ENCODE measurements around the gene FOXF1. TPM values are rescaled to one million over a fixed set of nuclear protein-coding genes. Genes with fewer than 3 reads are reported as not detected.

FOXF1 gene
- total and polyA plus RNA-seq, 2 donors (not counting 1 experiment from before 2014, with no cell fraction given): 14.0 to 31.5 TPM

DNA sequence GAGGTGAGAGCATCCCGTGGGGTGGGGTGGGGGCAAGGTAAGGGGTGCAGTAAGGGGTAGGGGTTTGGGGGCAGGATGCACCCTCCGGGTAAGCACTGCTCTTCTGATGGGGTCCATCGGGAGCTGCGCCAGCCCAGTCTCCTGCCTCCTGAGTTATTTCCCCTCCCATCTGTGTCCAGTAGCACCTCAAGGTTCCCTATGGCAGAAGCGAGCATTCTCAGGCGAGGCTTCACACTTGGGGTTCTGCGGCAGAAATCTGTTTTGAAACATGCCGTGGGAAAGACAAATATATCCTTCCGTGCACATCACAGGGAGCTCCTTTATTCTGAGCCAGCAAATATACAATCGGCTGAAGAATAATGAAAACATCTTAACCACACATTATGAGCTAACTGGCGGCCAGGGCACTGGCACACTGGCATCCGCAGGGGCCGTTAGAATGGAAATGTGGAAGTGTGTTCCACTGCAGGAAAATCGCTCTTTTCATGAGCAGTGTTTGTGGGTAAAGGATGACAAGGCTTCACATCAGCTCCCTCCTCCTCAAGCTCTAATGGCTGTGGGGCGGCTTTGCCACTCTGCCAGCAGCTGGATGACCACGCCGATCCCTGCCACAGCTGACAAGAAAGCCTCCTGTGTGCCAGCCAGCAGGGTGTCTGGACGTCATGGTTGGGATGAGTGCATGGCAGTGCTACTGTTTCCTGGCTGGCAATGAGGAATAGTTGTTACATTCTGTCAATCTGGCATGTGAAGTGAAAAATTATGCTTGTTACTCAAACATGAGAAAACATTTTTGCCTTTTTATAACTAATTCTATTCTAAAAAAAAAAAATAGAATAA is 24.7 kb downstream of the FOXF1 start:
- TF ChIP-seq EZH2 (IDR thresholded peaks at IDR 0.05; ENCODE audit: low read length, missing control alignments) (no peak), CTCF (conservative IDR thresholded peaks at IDR 0.05 in 1 of 2, IDR thresholded peaks at IDR 0.05 in 1 of 2; ENCODE audit: low read depth in 1 of 2, low read length in 2 of 2) (no peak)

GRCh38 chr16:86536621-86537020 is 26.3 kb downstream of the FOXF1 start:
- H3K9ac ChIP-seq (ENCODE audit: insufficient read depth, low read length): no peak overlapping the region
- H3K9me3 ChIP-seq (ENCODE audit: control insufficient read depth, insufficient read depth, low read depth, low read length): no peaks in the 10 kb centered on the region
- H2AFZ ChIP-seq (ENCODE audit: low read length): no peak overlapping the region
- H3K36me3 ChIP-seq (ENCODE audit: control insufficient read depth, insufficient read depth, low read length): peaks cover 24% of the 10 kb centered on the region
- H3K27me3 ChIP-seq (ENCODE audit: control insufficient read depth, insufficient read depth, low read length): no peaks in the 10 kb centered on the region
- H3K79me2 ChIP-seq (ENCODE audit: control insufficient read depth, insufficient read depth, low read length): no peaks in the 10 kb centered on the region
- no peak overlapping the region for H3K4me2 ChIP-seq (ENCODE audit: extremely low read depth, insufficient read depth, low read length)
- DNase-seq (ENCODE audit: low read depth in 2 of 2): no peak
- TF ChIP-seq EZH2 (IDR thresholded peaks at IDR 0.05; ENCODE audit: low read length, missing control alignments) (no peak), CTCF (conservative IDR thresholded peaks at IDR 0.05 in 1 of 2, IDR thresholded peaks at IDR 0.05 in 1 of 2; ENCODE audit: low read depth in 1 of 2, low read length in 2 of 2) (no peak)
- H3K4me3 ChIP-seq (replicated peaks in 1 of 4; ENCODE audit: control extremely low read depth in 1 of 4, insufficient read depth in 1 of 4, low read depth in 3 of 4, low read length in 4 of 4): no peak overlapping the region
- H4K20me1 ChIP-seq (ENCODE audit: control insufficient read depth, extremely low read depth, insufficient read depth, low read length): no peaks in the 10 kb centered on the region
- no peak overlapping the region for H3K27ac ChIP-seq (ENCODE audit: insufficient read depth, low read length)
- no peaks in the 10 kb centered on the region for H3K4me1 ChIP-seq (ENCODE audit: control insufficient read depth, extremely low read depth, insufficient read depth, low read length)

More for the DNA sequence above, 24.7 kb downstream of the FOXF1 start:
- no peaks in the 10 kb centered on the region for H3K79me2 ChIP-seq (ENCODE audit: control insufficient read depth, insufficient read depth, low read length)
- no peak overlapping the region for H3K4me3 ChIP-seq (replicated peaks in 1 of 4; ENCODE audit: control extremely low read depth in 1 of 4, insufficient read depth in 1 of 4, low read depth in 3 of 4, low read length in 4 of 4)
- H4K20me1 ChIP-seq (ENCODE audit: control insufficient read depth, extremely low read depth, insufficient read depth, low read length): no peaks in the 10 kb centered on the region
- no peak overlapping the region for H3K4me2 ChIP-seq (ENCODE audit: extremely low read depth, insufficient read depth, low read length)
- H3K27ac ChIP-seq (ENCODE audit: insufficient read depth, low read length): no peak overlapping the region
- H3K9ac ChIP-seq (ENCODE audit: insufficient read depth, low read length): no peak overlapping the region
- H2AFZ ChIP-seq (ENCODE audit: low read length): no peak overlapping the region
- H3K4me1 ChIP-seq (ENCODE audit: control insufficient read depth, extremely low read depth, insufficient read depth, low read length): no peaks in the 10 kb centered on the region
- peaks cover 13% of the 10 kb centered on the region for H3K36me3 ChIP-seq (ENCODE audit: control insufficient read depth, insufficient read depth, low read length)
- no peaks in the 10 kb centered on the region for H3K27me3 ChIP-seq (ENCODE audit: control insufficient read depth, insufficient read depth, low read length)
- peak in 1 of 2 donors; percentile 21 for DNase-seq (ENCODE audit: low read depth in 2 of 2)
- no peaks in the 10 kb centered on the region for H3K9me3 ChIP-seq (ENCODE audit: control insufficient read depth, insufficient read depth, low read depth, low read length)

- Histone ChIP-seq H4K20me1 (ENCODE audit: control insufficient read depth, extremely low read depth, insufficient read depth, low read length) (no peaks in the 10 kb centered on the region), H2AFZ (ENCODE audit: low read length) (no peak overlapping the region), H3K4me1 (ENCODE audit: control insufficient read depth, extremely low read depth, insufficient read depth, low read length) (no peaks in the 10 kb centered on the region), H3K27me3 (ENCODE audit: control insufficient read depth, insufficient read depth, low read length) (no peaks in the 10 kb centered on the region), H3K4me3 (replicated peaks in 1 of 4; ENCODE audit: control extremely low read depth in 1 of 4, insufficient read depth in 1 of 4, low read depth in 3 of 4, low read length in 4 of 4) (no peak overlapping the region), H3K4me2 (ENCODE audit: extremely low read depth, insufficient read depth, low read length) (no peak overlapping the region), H3K79me2 (ENCODE audit: control insufficient read depth, insufficient read depth, low read length) (no peaks in the 10 kb centered on the region), H3K36me3 (ENCODE audit: control insufficient read depth, insufficient read depth, low read length) (peaks cover 24% of the 10 kb centered on the region), H3K9me3 (ENCODE audit: control insufficient read depth, insufficient read depth, low read depth, low read length) (no peaks in the 10 kb centered on the region), H3K27ac (ENCODE audit: insufficient read depth, low read length) (no peak overlapping the region), H3K9ac (ENCODE audit: insufficient read depth, low read length) (no peak overlapping the region)
- TF ChIP-seq EZH2 (IDR thresholded peaks at IDR 0.05; ENCODE audit: low read length, missing control alignments): no peak
- no peak for TF ChIP-seq CTCF (conservative IDR thresholded peaks at IDR 0.05 in 1 of 2, IDR thresholded peaks at IDR 0.05 in 1 of 2; ENCODE audit: low read depth in 1 of 2, low read length in 2 of 2)
- no peak for DNase-seq (ENCODE audit: low read depth in 2 of 2)
Measured at GRCh38 chr16:86537486-86537885, 27.2 kb downstream of the FOXF1 start.
